ENCODE measurements around the gene PPP6C.
A peak's percentile ranks its signal among the peaks of the same experiment; 100 is the strongest.
"Not testable (repeated sequence)": the region's sequence is repeated elsewhere in the genome, so short reads cannot be mapped to it uniquely, and the experiment has no call there.

Gene PPP6C

DNA sequence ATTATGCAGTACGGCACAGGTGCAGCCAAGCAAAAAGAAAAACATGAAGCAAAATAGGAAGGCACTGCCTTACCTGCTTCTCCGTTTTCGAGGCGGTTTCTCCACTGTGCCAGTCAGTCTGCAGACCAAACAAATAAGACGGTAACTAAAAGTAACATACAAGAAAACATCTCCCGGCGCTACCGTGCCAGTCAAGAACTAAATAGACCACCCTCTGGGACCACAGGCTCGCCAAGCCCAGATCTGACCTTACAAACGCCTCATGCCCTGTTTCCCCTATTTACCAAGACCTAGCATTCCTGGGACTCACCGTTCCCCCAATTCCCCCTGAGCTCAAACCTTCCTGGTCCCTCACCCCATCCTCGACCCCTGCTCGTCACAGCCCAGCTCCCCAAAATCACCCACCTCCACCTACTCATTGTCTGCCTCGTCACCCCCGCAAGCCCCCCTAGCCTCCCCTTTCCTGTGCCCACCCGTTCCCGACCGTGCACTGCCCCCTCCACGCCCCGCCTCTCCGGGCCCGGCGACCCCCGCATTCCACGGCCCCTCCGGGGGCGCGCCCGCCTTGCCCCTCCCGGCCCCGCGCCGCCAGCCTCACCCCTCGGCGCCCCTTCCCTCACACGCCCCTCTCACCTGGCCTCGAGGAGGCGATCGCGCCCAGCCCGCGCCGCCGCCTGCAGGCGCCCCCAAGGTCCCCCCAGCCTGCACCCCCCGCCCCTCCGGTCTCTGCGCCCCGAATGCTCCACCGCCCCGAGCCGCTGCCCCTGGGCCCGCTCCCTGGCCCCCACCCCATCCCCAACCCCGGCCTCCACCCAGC, 46.8 kb downstream of the PPP6C start:
- DNase-seq (ENCODE audit: low read depth in 1 of 2, low spot score in 1 of 2): peak in 1 of 2 donors; percentile 8

DNA sequence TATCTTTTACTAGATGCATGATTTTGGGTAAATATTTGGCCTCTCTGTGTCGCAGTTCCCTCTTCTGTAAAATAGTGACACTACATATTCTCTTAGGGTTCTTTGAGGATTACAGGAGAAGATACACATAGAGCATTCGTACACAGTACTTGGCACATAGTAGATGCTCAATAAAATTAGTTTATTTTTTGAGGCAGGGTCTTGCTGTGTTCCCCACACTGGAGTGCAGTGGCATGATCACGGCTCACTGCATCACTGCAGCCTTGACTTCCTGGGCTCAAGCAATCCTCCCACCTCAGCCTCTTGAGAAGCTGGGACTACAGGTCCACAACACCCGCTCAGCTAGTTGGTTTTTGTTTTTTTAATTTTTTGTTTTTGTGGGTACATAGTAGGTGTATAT, 47.9 kb downstream of the PPP6C start:
- no peak for DNase-seq (ENCODE audit: low read depth in 1 of 2, low spot score in 1 of 2)

DNA sequence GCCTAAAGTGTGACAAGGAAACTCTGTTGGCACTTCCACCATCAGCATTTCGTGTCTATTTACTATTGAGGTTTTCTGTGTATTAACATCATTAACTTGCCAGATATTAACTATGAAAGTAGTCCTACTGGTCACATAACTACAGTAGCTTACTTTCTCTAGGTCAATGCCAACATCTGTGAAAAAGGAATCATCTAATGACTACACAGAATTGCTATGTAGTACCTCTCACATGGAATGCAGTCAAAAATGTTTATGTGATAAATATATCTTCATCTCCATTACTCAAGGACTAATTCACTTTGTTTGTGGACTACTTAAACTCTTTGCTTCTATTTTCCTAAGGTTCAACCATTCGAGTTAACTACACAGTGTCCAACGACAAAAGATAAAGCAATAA, 48.4 kb downstream of the PPP6C start:
- DNase-seq (ENCODE audit: low read depth in 1 of 2, low spot score in 1 of 2): no peak

DNA sequence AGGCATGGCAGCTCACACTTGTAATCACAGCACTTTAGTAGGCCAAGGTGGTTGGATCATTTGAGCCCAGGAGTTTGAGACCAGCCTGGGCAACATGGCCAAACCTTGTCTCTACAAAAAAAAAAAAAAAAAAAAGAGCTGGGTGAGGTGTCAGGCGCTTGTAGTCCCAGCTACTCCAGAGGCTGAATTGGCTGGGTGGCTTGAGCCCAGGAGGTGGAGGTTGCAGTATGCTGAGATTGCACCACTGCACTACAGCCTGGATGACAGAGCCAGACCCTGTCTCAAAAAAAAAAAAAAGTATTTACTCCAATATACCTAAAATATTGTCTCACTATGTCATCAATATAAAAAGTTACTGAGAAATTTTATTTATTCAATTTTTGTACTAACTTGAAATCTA, 49.0 kb downstream of the PPP6C start:
- DNase-seq (ENCODE audit: low read depth in 1 of 2, low spot score in 1 of 2): no peak

DNA sequence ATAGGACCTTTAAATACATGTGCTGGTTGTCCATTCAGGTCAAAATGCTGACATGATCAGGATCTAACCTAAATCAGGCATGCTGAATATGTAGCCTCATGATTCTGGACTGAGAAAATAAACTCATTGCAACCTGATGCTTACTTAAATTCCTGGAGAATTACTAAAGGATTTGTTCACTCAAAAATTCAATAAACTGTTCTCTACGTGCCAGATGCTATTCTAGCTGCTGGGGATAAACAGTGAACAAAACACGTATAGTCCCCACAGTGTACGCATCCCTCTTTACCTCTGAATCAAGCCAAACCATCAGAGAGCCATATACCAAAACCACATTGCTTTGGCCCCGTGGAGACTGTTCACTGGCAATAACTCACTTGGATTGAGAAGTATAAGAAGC, 52.4 kb downstream of the PPP6C start:
- DNase-seq (ENCODE audit: low read depth in 1 of 2, low spot score in 1 of 2): no peak

DNA sequence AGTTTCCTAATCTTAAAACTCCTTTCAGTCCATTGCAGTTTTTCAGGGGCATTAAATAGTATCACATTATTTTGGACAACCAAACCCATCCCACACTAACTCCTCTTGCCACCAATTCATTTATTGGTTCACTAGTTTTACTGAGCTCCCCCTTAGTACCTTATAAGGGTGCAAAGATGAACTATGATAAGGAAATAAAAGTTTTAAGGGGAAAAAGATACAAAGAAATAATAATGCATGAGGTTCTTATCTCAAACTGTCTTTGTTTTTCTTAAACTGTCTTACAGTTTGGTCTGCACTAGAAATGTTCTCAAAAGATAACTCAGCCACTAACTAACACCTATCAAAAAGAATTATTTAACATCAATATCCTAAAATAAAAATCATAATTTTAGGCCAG, 54.6 kb downstream of the PPP6C start:
- no peak for DNase-seq (ENCODE audit: low read depth in 1 of 2, low spot score in 1 of 2)

DNA sequence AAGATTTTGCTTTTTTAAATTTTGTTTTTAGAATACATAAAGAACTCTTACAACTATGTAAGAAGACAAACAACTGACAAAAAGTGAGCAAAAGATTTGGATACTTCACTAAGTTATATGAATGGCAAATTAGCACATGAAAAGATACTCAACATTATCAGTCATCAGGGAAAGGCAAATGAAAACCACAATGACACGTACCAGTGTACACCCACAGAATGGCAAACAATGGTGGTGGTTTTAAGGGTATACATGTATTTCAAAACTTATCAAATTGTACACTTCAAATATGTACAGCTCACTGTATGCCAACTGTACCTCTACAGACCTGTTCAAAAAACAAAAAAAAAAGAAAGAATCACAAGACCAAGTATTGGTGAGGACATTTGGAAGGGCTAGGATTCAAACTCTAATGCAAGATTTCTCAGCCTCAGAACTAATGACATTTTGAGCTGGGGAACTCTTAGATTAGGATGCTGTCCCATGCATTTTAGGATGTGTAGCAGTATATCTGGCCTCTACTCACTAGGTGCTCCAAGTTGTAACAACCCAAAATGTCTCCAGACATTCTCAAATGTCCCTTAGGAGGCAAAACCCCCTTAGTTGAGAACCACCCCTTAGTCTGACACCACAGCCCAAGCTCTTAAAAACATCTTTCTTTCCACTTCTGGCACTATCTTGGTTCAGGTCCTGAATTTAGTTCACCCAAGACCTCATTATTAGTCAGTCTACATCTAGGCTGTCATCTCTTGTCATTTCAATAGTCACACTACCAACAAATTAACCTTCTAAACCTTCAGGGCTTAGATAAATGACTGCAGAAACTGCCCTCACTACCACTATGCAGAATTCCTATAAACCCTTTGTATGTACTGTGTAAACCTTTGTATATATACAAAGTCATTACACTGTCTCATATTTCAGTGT, 55.9 kb downstream of the PPP6C start:
- no peak for DNase-seq (ENCODE audit: low read depth in 1 of 2, low spot score in 1 of 2)

DNA sequence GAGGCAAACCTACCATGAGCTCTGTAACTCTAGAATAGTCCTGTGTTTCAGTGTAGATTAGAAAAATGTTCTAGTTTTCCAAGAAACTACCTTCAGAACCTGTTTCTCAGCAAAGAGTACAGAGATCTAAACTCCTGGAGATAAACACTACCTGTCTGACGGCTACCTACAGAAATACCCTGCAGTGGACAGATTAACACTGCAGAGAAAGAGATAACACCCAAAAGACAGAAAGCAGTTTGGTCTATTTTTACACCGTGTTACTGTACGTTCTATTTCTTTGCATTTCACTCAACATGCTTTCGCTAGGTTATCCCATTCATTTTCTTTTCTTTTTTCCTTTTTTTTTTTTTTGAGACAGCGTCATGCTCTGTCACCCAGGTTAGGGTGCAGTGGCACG, 57.8 kb downstream of the PPP6C start:
- no peak for DNase-seq (ENCODE audit: low read depth in 1 of 2, low spot score in 1 of 2)

DNA sequence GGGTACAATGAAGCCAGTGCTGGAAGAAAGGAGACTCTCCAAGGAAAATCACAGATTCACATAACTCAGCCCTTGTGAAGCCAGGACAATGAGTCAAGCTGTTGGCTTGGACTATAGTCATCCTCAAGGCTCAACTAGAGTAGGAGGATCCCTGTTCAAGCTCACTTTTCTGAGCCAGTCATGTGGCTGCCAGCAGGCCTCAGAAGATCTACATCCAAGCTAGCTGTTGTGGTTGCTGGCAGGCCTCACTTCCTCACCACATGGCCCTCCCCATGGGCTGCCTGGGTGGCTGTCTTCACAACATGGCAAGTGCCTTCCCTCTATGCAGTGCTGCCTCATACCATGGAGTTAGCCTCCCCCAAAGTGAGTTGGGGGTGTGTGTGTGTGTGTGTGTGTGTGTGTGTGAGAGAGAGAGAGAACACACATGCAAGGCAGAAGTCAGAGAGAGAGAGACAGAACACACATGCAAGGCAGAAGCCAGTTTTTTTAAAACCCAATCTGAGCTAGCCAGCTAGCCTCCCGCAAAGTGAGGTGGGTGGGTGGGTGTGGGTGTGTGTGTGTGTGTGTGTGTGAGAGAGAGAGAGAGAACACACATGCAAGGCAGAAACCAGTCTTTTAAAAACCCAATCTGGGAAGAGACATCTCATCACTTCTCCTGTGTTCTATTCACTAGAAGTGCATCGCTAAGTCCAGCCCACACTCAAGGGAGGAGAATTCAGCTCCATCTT, 63.4 kb downstream of the PPP6C start:
- peak; percentile 43 to 61 for DNase-seq (ENCODE audit: low read depth in 1 of 2, low spot score in 1 of 2)

DNA sequence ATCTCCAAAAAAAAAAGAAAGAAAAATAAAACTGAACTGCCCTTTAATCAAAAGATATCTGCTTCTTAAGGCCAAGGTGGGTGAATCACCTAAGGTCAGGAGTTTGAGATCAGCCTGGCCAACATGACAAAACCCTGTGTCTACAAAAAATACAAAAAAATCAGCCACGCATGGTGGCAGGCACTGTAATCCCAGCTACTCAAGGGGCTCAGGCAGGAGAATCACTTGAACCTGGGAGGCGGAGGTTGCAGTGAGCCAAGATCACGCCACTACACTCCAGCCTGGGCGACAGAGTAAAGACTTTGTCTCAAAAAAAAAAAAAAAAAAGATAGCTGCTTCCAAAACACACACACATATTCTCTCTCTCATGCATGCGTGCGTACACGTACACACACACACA, 64.1 kb downstream of the PPP6C start:
- no peak for DNase-seq (ENCODE audit: low read depth in 1 of 2, low spot score in 1 of 2)

DNA sequence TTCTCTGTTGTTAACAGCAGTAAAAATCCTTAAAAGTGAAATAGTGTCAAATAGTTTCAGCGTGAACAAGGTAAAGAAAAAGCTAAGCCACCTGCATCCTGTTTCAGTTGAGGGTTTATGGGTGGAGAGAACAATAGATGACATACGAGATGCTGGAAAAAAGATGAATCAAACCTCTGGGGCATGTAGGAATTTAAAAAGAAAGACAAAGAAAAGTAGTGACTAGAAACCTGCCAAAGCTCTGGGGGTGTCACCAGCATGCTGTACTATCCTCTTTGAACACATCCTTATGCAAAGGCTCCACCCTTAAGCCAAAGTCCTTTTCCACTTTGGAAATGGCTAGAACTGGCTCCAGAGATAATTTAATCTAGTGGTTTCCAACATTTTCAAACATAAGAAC, 68.5 kb downstream of the PPP6C start:
- no peak for DNase-seq (ENCODE audit: low read depth in 1 of 2, low spot score in 1 of 2)

DNA sequence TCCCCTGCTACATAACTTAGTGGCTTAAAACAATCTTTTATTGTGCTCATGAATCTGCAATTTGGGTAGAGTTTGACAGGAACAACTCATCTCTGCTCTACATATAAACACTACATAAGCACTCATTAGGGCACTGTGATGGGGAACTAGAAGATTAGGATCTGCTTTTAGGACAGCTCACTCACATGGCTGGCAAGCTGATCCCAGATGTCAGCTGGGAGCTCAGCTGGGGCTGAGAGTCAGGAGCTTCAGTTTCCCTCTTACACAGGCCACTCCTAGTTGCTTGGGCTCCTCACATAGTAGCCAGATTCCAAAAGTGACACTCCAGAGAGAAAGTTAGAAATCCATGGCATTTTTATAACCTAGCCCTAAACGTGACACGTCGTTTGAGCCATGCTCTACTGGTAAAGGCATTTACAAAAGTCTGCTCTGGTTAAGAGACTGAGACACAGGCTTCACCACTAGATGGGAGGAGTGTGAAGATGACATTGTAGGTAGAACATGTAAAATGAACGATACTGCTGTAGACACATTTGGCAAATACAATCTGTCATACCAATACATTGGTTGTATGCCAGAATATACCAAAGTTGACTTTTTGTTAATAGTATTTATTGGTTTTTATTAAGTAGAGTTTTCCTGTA, 69.8 kb downstream of the PPP6C start:
- no peak for DNase-seq (ENCODE audit: low read depth in 1 of 2, low spot score in 1 of 2)

DNA sequence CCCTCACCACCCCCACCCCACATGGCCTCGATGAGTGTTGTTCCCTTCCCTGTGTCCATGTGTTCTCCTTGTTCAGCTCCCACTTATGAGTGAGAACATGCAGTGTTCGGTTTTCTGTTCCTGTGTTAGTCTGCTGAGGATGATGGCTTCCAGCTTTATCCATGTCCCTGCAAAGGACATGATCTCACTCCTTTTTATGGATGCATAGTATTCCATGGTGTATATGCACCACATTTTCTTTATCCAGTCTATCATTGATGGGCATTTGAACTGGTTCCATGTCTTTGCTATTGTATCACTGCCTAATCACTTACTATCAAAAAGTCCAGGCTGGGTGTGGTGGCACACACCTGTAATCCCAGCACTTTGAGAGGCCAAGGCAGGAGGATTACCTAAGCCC, 70.9 kb downstream of the PPP6C start:
- DNase-seq (ENCODE audit: low read depth in 1 of 2, low spot score in 1 of 2): not testable (repeated sequence)

DNA sequence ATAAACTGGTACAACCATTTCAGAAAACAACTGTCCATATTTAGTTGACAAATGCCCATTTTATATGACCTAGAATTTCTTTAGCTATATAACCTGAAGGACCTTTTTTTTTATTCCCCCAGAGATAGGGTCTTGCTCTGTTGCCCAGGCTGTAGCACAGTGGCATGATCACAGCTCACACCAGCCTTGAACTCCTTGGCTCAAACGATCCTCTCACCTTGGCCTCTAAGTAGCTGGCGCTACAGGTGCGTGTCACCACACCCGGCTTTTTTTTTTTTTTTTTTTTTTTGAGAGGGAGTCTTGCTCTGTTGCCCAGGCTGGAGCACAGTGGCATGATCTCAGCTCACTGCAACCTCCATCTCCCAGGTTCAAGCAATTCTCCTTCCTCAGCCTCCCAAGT, 75.1 kb downstream of the PPP6C start:
- not testable (repeated sequence) for DNase-seq (ENCODE audit: low read depth in 1 of 2, low spot score in 1 of 2)

DNA sequence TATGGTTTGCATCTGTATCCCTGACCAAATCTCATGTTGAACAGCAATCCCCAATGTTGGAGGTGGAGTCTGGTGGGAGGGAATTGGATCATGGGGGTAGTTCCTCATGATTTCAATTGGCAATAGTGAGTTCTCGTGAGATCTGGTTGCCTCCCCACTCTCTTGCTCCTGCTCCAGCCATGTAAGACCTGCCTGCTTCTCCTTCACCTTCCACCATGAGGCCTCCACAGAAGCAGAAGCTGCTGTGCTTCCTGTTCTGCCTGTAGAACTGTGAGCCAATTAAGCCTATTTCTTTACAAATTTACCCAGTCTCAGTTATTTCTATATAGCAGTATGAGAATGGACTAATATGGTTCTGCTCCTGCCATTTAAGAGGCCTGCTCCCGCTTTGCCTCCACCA, 79.1 kb downstream of the PPP6C start:
- no peak for DNase-seq (ENCODE audit: low read depth in 1 of 2, low spot score in 1 of 2)

DNA sequence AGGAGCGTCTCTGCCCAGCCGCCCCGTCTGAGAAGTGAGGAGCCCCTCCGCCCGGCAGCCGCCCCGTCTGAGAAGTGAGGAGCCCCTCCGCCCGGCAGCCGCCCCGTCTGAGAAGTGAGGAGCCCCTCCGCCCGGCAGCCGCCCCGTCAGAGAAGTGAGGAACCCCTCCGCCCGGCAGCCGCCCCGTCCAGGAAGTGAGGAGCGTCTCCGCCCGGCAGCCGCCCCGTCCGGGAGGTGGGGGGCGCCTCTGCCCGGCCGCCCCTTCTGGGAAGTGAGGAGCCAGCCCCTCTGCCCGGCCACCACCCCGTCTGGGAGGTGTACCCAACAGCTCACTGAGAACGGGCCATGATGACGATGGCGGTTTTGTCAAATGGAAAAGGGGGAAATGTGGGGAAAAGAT, 81.1 kb downstream of the PPP6C start:
- DNase-seq (ENCODE audit: low read depth in 1 of 2, low spot score in 1 of 2): not testable (repeated sequence)

DNA sequence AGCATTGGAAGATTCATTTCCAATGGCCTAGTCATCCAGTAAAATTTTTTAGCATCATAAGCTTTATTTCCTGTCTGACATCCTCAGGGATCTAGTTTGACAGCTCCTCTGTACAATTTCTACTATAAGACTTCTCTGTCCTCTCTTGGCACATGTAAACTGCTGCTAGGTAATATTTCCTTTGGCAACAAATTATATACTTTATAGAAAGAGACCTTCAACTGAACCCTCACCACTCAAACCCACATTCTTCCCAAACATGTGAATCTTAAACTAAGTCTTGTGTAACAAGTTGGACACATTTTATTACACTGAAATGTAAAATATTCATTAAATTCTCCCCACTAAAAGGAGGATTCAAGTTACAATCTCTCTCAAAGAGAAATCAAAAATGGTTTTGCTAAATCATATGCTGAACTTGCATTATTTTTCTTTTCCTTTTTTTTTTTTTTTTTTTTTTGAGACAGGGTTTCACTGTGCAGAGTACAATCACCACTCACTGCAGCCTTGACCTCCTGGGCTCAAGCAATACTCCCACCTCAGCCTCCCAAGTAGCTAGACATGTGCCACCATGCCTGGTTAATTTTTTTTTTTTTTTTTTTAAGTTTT, 83.2 kb downstream of the PPP6C start:
- no peak for DNase-seq (ENCODE audit: low read depth in 1 of 2, low spot score in 1 of 2)

DNA sequence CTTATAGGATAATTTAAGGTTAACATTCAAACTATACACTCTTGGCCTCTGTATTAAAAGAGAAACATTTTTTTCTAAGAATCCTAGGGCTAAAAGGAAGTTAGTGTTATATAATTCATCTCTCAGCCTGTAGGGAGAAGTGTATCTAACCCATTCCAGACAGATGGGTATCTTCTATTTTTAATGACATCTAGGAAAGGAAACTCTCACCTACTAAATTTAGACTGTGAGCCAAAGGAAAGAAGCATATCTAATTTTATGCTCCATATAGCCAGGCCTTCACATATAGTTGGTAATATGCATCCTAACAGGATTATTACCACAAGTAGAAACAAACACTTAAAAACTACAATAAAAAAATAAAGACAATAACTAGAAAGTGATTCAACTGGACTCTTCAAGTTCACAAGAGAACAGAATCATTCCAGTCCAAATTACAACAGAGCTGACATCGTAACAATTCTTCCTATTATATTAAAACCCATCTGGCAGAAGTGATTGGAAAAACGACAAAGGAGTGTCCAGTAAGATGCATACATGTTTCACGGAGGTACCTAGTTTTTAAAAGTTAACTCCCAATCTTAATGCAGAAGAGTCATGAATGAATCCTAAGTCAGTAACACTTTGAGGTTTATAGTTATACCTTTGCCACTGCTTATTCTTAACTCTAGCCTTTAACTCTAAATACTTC, 85.7 kb downstream of the PPP6C start:
- DNase-seq (ENCODE audit: low read depth in 1 of 2, low spot score in 1 of 2): no peak

DNA sequence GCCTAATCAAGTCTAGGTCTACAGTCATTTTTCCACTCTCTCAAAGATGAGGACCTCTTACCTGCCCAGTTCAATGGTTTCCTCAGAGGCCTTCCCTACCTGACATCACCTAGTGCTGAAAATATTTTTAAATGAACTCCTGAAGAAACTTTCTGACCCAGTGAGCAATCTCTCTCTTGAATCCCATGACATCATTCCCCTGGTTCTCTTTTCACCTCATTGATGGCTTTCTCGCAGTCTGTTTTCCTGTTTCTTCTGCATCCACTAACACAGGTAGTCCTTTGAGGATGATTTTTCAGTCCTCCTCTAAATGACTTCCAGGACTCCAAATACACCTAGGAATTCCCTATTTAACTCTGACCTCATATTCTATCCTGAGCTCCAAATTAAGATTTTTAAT, 86.6 kb downstream of the PPP6C start:
- no peak for DNase-seq (ENCODE audit: low read depth in 1 of 2, low spot score in 1 of 2)

DNA sequence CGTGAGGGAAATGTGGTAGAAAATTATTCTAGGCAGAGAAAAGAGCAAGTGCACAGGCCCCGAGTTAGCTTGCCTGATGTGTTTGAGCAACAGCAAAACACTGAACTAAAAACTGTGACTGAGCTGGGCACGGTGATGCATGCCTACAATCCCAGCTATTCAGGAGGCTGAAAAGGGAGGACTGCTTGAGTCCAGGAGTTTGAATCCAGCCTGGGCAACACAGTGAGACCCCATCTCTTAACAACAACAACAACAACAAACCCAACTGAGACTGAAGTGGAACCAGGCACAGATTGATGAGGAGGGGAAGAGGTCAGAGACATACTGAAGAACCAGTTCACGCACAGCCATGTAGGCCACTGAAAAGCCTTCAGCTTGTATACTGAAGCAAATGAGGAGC, 88.8 kb downstream of the PPP6C start:
- no peak for DNase-seq (ENCODE audit: low read depth in 1 of 2, low spot score in 1 of 2)
